HEK293 (cell line): Measurements from ENCODE around the gene MRPL51.

ENCODE experiments used
- CTCF ChIP-seq: fragments of 450-650 bp; formaldehyde crosslinking; IDR thresholded peaks from 2 replicates; pipeline ENCODE4 v1.5.1; 2016; ENCODE audit warnings: missing biosample characterization, missing genetic modification characterization
- GFI1B ChIP-seq: fragments of 450-650 bp; formaldehyde crosslinking; IDR thresholded peaks from 2 replicates; pipeline ENCODE4 v1.5.1; 2016; ENCODE audit warnings: missing biosample characterization, missing genetic modification characterization
- HIC1 ChIP-seq: fragments of 450-650 bp; formaldehyde crosslinking; IDR thresholded peaks from 2 replicates; pipeline ENCODE4 v1.5.1; 2016; ENCODE audit warnings: missing biosample characterization, missing genetic modification characterization
- IKZF3 ChIP-seq: fragments of 450-650 bp; IDR thresholded peaks from 2 replicates; pipeline ENCODE4 v1.5.0; 2018; ENCODE audit warnings: missing biosample characterization, mild to moderate bottlenecking, missing genetic modification characterization, moderate library complexity
- KLF1 ChIP-seq: fragments of 450-650 bp; formaldehyde crosslinking; IDR thresholded peaks from 2 replicates; pipeline ENCODE4 v1.5.1; 2016; ENCODE audit warnings: missing biosample characterization, missing genetic modification characterization
- OVOL3 ChIP-seq: fragments of 450-650 bp; formaldehyde crosslinking; IDR thresholded peaks from 2 replicates; pipeline ENCODE4 v1.5.1; 2016; ENCODE audit warnings: missing biosample characterization, missing genetic modification characterization
- PBX3 ChIP-seq: sonication (generic); formaldehyde crosslinking; IDR thresholded peaks from 2 replicates; pipeline ENCODE4 v1.8.1; 2022; ENCODE audit warnings: mild to moderate bottlenecking, moderate library complexity, missing genetic modification reagents
- PRDM1 ChIP-seq: fragments of 450-650 bp; formaldehyde crosslinking; IDR thresholded peaks from 2 replicates; pipeline ENCODE4; 2016; ENCODE audit warnings: missing biosample characterization, missing genetic modification characterization
- PRDM6 ChIP-seq: fragments of 450-650 bp; formaldehyde crosslinking; IDR thresholded peaks from 2 replicates; pipeline ENCODE4 v1.5.1; 2017; ENCODE audit warnings: missing biosample characterization, missing genetic modification characterization
- SP7 ChIP-seq: fragments of 450-650 bp; formaldehyde crosslinking; IDR thresholded peaks from 2 replicates; pipeline ENCODE4 v1.5.1; 2016; ENCODE audit warnings: missing biosample characterization, missing genetic modification characterization
- YY1 ChIP-seq: fragments of 450-650 bp; formaldehyde crosslinking; IDR thresholded peaks from 2 replicates; pipeline ENCODE4 v1.5.1; 2018; ENCODE audit warnings: missing biosample characterization, missing genetic modification characterization
- ZFP37 ChIP-seq: fragments of 450-650 bp; formaldehyde crosslinking; IDR thresholded peaks from 2 replicates; pipeline ENCODE4 v1.5.1; 2016; ENCODE audit warnings: missing biosample characterization, missing genetic modification characterization
- ZFP41 ChIP-seq: fragments of 450-650 bp; formaldehyde crosslinking; IDR thresholded peaks from 2 replicates; pipeline ENCODE4 v1.5.1; 2016; ENCODE audit warnings: missing biosample characterization, missing genetic modification characterization, borderline replicate concordance
- ZNF138 ChIP-seq: fragments of 450-650 bp; formaldehyde crosslinking; IDR thresholded peaks from 2 replicates; pipeline ENCODE4 v1.5.1; 2016; ENCODE audit warnings: missing biosample characterization, missing genetic modification characterization, borderline replicate concordance
- ZNF146 ChIP-seq: fragments of 450-650 bp; formaldehyde crosslinking; IDR thresholded peaks from 2 replicates; pipeline ENCODE4 v1.5.1; 2016; ENCODE audit warnings: missing biosample characterization, missing genetic modification characterization
- ZNF16 ChIP-seq: fragments of 450-650 bp; formaldehyde crosslinking; IDR thresholded peaks from 2 replicates; pipeline ENCODE4 v1.5.1; 2016; ENCODE audit warnings: low read depth, missing biosample characterization, missing genetic modification characterization
- ZNF175 ChIP-seq: fragments of 450-650 bp; formaldehyde crosslinking; IDR thresholded peaks from 2 replicates; pipeline ENCODE4 v1.5.1; 2016; ENCODE audit warnings: missing biosample characterization, missing genetic modification characterization
- ZNF184 ChIP-seq: fragments of 450-650 bp; IDR thresholded peaks from 2 replicates; pipeline ENCODE4 v1.5.1; 2018; ENCODE audit warnings: missing biosample characterization, mild to moderate bottlenecking, missing genetic modification characterization
- ZNF26 ChIP-seq: fragments of 450-650 bp; formaldehyde crosslinking; IDR thresholded peaks from 2 replicates; pipeline ENCODE4 v1.5.1; 2016; ENCODE audit warnings: missing biosample characterization, missing genetic modification characterization
- ZNF311 ChIP-seq: fragments of 450-650 bp; formaldehyde crosslinking; IDR thresholded peaks from 2 replicates; pipeline ENCODE4 v1.5.1; 2017; ENCODE audit warnings: missing biosample characterization, missing genetic modification characterization, borderline replicate concordance
- ZNF335 ChIP-seq: fragments of 450-650 bp; formaldehyde crosslinking; conservative IDR thresholded peaks from 2 replicates; pipeline ENCODE4 v1.5.1; 2016; ENCODE audit warnings: missing biosample characterization, missing genetic modification characterization
- ZNF366 ChIP-seq: fragments of 450-650 bp; formaldehyde crosslinking; conservative IDR thresholded peaks from 2 replicates; pipeline ENCODE4 v1.5.1; 2016; ENCODE audit warnings: missing biosample characterization, missing genetic modification characterization
- ZNF513 ChIP-seq: fragments of 450-650 bp; IDR thresholded peaks from 2 replicates; pipeline ENCODE4 v1.5.1; 2018; ENCODE audit warnings: missing biosample characterization, missing genetic modification characterization
- ZNF561 ChIP-seq: fragments of 450-650 bp; IDR thresholded peaks from 2 replicates; pipeline ENCODE4 v1.5.1; 2018; ENCODE audit warnings: missing biosample characterization, missing genetic modification characterization, borderline replicate concordance
- ZNF660 ChIP-seq: fragments of 450-650 bp; IDR thresholded peaks from 2 replicates; pipeline ENCODE4 v1.5.1; 2018; ENCODE audit warnings: missing biosample characterization, mild to moderate bottlenecking, missing genetic modification characterization
- ZNF692 ChIP-seq: fragments of 450-650 bp; formaldehyde crosslinking; IDR thresholded peaks from 2 replicates; pipeline ENCODE4 v1.5.1; 2016; ENCODE audit warnings: missing biosample characterization, missing genetic modification characterization
- ZNF707 ChIP-seq: fragments of 450-650 bp; formaldehyde crosslinking; IDR thresholded peaks from 2 replicates; pipeline ENCODE4 v1.5.1; 2016; ENCODE audit warnings: missing biosample characterization, missing genetic modification characterization
- ZNF837 ChIP-seq: fragments of 450-650 bp; formaldehyde crosslinking; IDR thresholded peaks from 2 replicates; pipeline ENCODE4 v1.5.1; 2016; ENCODE audit warnings: missing biosample characterization, missing genetic modification characterization

Gene MRPL51

GRCh38 chr12:6465467-6466183, 27.4 kb downstream of the MRPL51 start (continued):
- TF ChIP-seq ZNF513 (tag by site-specific recombination) (no peak), ZNF311 (no peak), ZNF146 (tag by site-specific recombination) (no peak), ZNF138 (tag by site-specific recombination) (no peak), ZNF366 (tag by site-specific recombination) (no peak), IKZF3 (tag by site-specific recombination) (peak; percentile 50; the same call in 1 of the 2 replicates), CTCF (tag by site-specific recombination) (peak; percentile 71), ZFP41 (tag by site-specific recombination) (no peak), ZNF335 (tag by site-specific recombination) (no peak), ZNF26 (no peak), ZNF184 (tag by site-specific recombination) (no peak), ZNF660 (tag by site-specific recombination) (peak; percentile 56), GFI1B (tag by site-specific recombination) (no peak), OVOL3 (tag by site-specific recombination) (no peak), SP7 (tag by site-specific recombination) (no peak), PRDM1 (tag by site-specific recombination) (no peak), ZNF692 (no peak), ZNF561 (no peak), YY1 (no peak), ZNF707 (tag by site-specific recombination) (no peak), PBX3 (no peak), ZNF16 (tag by site-specific recombination) (no peak), ZNF175 (no peak), ZFP37 (tag by site-specific recombination) (no peak), KLF1 (tag by site-specific recombination) (no peak), HIC1 (tag by site-specific recombination) (no peak), PRDM6 (tag by site-specific recombination) (no peak), ZNF837 (no peak)
